ENCODE data around the gene TTC28.

- TF ChIP-seq CTCF (IDR thresholded peaks at IDR 0.05; ENCODE audit: insufficient read depth, low read length, poor library complexity, severe bottlenecking), result no peak
- TF ChIP-seq EZH2phosphoT487 (conservative IDR thresholded peaks at IDR 0.05; ENCODE audit: low read length), result no peak
Measured at GRCh38 chr22:28034760-28035401, 644.8 kb downstream of the TTC28 start.

Data from SU-DHL-6 (cell line).